CD4-positive, alpha-beta T cell treated with Interleukin-6 for 4 hours (primary cell): ENCODE data around the gene ROBO1.

Source experiments
- DNase-seq: peaks from one replicate; pipeline ENCODE4 v3.0.0-alpha.2; 2020; ENCODE audit warnings: mixed read lengths

ROBO1 gene

DNA sequence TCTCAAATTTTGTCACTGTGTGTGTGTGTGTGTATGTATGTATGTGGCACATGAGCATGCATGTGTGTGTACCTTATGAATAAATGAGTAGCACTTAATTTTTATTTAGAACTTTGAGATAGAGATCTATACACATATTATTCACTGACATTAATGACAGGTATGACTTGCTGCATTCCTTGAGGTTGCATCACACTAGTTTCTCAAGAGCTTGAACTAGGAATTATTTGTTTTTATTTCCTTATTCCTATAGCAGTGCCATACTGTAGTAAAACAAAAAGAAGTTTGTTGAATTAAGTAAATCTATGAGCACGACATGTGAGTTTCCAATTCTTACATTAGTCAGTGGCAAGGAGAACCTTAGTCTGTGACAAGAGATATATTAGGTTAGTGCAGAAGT lies 943.9 kb downstream of the ROBO1 start:
- no peak for DNase-seq

DNA sequence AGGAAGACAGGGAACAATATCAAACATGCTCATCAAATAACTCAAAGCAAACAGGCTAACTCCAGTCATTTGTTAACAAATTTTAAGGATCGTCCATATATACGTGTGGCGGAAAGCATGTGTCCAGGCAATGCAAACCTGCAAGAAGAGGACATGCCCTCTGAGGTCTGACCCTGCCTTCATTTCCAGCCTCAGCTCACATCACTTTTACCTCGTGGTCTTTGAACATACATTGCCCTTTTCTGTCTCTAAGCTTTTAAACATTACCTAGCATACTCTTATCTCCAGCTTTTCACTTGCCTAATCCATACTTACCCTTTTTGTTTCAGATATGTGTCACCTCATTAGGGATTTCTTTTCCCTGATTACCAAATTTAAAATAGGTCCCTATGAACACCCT lies 944.4 kb downstream of the ROBO1 start:
- no peak for DNase-seq

DNA sequence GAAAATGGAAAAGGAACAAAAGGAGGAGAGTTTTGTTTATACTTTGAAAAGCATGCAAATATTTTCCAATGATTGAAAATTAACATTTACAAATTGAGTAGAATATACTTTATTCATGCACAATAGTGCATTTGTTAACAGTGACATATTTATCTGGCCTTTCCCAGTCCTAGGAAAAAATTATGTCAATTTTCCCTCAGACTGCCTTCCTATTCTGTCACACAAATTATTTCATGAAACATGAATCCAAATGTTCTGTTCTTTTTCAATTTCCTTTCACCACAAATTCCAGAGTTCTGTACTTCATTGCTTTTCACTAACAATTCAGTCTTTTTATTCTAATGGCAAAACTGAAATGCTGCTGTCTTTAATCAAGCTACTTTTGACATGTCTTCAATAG lies 945.1 kb downstream of the ROBO1 start:
- no peak for DNase-seq

DNA sequence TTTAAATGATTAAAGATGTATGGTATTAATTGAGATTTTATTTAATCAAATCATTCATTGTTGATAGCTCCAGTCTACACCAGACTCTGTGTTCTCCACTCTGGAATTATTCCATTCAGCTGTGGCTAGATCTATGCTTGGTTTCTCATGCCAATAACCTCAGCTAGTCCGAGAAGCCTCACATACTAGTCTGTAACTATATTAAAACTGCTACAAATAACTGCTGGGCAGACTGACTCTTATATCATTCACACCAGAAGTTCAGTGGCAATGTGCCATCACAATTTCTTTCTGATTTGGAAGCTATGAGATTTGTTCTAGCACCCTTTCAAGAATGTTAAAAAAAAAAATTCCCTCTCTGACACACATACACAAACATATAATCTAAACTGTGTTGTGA lies 947.3 kb downstream of the ROBO1 start:
- no peak for DNase-seq

DNA sequence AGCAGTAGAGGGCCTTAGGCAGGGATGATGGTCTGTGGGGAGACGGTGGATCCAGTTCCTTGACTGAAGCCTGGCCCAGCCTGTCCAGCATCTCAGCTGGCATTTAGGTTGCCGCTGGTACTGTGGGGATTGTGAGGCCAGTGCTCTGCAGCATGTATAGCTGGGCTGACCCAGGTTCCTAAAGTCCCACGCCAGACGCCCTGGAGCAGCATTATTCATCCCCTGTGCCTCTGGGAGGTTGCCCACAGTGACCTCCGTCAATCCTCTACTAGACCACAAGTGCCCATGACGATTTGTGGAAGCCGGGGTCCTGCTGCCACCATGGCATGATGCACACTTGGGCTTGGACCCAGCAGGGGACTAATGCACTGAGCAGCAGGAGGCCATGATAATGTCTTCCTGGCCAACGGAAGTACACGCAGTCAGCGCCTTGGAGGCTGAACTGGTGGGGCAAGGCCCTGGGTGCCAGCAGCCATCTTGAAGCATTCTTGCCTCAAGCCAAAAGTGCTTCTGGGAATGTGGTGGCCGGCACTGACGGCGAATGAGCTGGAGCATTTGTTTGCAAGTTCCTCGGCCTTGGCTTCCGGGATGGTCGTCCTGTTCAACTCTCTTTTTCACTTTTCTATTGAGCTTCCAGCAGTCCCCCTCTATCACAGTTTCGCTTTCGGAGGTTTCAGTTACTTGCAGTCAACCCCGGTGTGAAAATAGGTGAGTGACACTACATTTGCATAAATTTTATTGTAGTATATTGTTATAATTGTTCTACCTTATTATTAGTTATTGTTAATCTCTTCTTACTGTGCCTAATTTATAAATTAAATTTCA lies 949.4 kb downstream of the ROBO1 start:
- DNase-seq, result no peak

DNA sequence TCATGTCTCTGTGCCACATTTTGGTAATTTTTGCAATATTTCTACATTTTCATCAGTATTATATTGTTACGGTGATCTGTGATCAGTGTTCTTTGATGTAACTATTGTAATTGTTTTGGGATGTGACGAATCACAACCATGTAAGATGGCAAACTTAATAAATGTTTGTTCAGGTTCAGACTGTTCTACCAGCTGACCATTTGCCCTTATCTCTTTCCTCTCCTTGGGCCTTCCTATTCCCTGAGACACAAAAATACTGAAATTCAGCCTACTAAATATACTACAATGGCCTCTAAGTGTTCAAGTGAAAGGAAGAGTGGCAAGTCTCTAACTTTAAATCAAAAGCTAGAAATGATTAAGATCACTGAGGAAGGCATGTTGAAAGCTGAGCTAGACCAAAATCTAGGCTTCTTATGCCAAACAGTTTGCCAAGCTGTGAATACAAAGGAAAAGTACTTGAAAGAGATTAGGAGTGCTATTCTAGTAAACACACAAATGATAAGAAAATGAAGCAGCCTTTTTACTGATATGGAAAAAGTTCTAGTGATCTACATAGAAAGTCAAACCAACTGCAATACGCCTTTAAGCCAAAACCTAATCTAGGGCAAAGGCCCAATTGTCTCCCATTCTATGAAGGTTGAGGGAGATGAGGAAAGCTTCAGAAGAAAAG lies 952.8 kb downstream of the ROBO1 start:
- no peak for DNase-seq

DNA sequence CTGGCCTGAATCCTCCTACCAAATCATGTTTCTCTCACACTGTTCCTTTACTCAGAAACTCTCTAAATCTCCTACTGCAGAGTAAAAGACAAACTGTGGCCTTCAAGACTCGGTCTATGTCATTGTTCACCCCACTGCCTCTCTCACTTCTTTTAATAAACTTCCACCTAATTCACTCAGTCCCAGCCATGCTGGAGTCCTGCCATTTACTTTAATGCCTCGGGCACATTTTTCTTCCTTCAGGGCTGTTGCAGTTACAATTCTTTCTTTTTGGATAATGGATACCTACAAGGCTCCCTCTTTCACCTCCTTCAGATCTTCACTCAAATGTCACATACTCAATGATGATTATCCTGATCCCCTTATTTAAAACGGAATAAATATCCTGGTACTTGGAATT lies 955.6 kb downstream of the ROBO1 start:
- no peak for DNase-seq

DNA sequence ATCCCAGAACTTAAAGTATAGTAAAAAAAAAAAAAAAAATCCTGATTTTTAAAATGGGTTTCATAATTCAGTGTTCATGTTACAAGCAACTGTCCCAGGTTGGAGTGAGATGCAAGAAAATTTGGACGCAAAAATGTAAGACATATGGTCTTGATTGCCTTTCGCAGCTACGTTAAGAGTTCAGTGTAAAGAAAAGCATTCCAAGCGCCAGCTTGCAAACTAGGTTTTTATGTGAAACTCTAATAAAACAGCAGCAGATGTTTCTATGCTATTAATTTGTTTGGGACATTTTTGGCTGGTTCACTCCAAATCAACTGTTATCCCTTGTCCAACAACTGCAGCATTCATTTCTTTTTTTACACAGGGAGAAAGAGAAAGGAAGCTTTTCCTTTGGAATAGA lies 957.8 kb downstream of the ROBO1 start:
- no peak for DNase-seq

DNA sequence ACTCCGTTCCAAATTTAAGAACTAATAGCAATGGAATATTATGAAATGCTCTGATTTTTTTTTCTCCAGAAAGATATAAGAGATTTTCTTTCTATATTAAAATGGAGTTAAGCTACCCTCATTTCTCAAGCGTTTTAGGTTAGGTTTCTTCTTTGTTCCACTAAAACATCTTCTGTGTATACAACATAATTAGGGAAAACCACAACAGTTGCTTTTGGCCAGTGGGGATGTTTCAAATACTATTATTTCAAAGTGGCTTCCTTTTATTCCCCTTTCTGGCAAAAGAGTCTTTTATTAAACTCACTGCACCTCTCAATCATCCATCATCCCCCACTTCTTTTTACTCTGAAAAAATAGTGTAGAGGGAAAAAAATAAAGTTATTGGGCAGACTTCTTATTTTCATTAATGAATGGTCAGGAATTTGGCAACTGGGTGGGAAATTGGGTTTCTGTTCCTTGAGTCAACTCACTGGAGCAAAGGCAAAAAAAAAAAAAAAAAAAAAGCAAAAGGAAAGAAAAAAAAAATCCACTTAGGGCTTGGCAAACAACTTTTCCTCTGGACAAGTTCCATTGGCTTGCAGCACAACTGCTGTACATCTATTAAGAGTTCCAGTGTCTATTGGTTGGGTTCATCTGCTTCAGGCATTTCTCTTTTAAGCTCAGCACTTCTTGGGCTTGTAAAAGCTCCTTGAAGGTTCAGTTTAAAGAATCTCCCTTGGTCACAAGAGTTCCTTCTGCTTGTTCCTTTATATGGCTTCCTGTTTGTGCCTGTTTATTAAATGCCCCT lies 963.4 kb downstream of the ROBO1 start:
- no peak for DNase-seq

DNA sequence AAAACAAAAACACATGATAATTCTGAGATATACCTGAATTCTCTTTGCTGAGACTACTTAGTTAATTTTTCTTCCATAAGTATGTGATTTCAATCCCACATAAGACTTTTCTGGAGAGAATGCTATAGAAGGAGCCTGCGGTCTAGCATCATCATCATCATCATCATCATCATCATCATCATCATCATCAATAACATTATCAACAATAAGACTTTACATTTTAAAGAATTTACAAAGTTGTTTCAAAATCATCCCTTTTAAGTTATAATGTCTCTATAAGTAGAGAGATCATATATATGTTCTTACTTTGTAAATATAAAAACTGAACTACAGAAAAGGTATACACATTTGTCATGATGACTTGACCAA lies 965.3 kb downstream of the ROBO1 start:
- DNase-seq, result no peak

DNA sequence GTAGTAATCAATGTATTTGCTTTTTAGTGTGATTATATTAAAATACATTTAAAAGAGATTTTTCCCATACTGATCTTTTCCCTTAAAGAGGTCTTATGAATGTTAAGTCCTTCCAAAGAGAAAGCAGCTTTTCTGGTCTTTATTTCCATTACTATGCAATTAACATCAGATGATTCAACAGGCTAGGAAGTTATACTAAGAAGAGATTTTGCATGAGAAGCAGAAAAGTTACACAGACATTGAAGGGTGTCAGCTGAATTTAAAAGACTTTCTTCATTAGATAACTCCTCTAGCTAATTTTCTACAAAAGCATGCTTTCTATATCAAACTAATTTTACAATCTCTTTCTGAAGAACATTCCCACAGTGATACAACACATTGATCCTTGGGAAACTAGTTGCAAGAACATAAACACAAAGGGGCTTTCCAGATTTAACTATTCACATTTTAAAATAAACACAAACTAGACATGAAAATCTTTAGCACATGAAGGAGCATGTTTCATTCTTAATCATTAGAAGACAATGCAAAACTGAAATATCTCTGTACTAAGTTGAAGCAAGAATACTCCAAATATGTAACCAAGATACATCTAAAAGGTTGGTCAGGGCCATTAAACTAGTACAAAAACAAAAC lies 965.8 kb downstream of the ROBO1 start:
- DNase-seq, result no peak

DNA sequence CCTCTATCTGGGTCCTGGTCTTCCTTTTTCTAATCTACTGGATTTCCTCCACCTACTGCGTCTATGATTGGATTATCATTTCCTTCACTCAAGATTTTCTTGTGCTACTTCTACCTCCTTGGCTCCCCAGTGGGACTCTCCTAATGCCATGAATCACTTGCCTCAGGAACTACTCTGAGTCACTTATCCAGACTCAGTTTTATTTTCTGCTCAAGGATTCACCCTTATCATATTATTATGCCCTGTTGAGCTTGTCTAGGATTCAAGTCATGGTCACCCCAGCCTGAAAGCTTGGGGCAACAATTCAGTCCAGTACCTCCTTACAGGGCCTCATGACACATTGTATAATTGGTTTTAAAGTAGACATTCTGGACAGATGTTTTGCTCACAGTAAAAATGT lies 968.1 kb downstream of the ROBO1 start:
- DNase-seq, result no peak

DNA sequence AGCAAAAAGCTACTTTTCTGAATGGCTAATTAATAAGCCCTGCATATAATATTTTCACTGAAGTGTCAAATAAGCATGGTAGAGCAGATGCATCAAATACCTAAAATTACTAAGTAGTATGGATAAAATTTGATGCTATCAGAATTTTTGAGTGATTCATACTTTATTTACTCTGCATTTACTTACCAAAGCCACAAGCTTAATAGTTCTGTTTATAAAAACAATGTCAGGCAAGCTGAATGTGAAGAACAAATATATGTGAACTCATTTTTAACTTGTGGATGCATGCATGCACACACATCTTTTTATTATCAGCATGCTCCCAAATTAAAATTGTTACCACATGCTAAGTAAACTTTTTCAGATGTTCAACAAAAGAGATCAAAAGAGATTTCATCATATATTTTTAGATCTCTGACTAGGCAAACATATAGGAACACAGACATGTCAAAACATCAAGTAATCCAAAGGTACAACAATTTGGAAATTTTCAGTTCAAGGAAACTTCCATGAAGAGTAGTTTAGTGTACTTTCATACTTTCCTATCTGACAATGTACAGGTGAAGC lies 969.4 kb downstream of the ROBO1 start:
- no peak for DNase-seq

DNA sequence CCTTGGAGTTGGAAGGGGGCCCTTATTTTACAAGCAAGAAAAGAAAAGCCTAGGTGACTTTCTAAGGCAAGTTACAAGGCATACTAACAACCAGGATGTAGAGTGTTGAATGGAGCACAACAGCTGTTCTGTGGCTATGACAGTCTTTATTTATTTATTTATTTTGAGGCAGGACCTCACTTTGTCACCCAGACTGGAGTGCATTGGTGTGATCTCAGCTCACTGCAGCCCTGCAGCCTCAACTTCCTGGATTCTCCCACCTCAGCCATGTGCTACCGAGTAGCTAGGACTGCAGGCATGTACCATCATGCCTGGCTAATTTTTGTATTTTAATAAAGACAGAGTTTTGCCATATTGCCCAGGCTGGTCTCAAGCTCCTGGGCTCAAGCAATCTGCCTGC lies 973.4 kb downstream of the ROBO1 start:
- DNase-seq, result no peak

DNA sequence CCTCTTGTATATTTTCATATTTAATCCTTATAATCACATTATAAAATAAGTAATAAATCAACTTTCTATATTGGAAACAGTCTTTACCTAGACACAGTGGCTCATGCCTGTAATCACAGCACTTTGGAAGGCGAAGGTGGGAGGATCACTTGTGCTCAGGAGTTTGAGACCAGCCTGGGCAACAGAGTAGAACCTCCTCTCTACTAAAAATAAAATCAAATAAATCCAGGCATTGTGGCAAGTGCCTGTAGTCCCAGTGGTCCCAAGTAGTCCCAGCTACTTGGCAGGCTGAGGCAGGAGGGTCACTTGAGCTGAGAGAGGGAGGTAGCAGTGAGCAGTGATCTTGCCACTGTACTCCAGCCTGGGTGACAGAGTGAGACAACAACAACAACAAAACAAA lies 975.1 kb downstream of the ROBO1 start:
- no peak for DNase-seq

DNA sequence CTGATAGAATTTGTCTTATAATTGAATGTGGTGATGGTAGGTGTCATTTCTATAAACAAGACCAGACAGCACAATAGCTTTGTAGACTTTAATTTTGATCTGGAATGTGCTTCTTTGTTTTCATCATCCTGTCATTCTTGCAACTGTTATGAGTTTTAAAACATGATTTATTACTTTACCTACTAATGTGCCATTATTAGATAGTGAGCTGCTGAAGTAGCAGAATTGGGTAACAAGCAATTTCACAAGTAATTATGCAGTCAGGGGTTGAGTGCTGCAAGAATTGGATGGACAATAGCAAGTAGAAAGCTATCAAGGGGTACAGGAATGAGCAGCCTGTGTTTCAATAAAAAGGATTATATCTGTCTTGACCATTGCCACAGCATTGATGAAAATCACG lies 975.6 kb downstream of the ROBO1 start:
- DNase-seq, result no peak

DNA sequence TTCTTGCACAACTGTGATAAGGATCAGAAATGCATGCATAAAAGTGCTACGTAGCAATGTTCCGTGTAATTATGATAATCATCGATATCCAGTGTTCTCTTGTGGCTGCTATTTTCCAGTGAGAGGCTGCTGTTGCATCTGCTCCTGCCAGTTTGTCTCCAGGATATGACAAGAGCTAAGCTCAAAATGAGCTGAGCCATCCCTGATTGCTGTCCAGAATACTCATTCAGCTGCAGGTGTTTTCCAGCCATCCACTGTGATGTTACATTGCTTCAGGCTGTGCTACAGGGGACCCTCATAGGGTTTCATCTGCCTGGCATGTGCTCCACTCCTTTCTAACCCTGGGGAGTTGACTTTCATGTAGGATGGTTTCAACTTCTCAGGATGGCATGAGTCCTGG lies 976.0 kb downstream of the ROBO1 start:
- no peak for DNase-seq

DNA sequence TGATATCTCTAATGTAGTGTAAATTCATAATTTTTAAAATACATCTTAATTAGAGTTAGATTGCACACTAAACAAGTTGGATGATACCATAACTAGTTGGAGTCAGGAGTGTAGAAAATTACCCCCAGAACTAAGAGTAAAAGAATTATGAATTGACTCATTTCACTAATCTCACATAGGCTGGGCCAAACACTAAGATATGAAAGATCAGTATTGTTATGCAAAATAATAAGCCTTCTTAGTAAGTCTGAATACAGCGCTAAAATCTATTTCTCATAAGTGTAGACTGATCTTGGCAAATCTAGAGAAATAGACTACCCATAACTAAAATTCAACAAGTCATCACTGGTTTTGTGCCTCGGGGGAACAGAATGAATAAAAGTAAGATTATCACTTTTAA lies 979.0 kb downstream of the ROBO1 start:
- no peak for DNase-seq

DNA sequence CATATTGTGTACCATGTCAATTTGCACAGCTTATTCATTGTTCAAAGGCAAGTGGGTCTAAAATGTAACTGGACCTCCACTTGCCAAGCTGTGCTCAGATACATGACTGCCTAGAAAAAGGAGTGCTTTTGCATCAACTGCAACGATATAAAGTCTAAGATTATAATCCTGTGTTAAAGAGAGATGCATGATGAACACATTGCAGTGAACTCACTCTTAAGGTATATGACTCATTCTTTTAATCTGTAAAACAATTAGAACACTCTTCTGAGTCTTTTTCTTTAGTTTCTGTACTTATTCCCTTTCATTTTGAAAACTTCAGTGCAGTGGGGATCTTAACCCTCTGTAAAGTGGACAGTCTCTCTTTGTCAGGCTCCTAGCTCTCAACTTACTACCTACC lies 982.8 kb downstream of the ROBO1 start:
- DNase-seq, result no peak

DNA sequence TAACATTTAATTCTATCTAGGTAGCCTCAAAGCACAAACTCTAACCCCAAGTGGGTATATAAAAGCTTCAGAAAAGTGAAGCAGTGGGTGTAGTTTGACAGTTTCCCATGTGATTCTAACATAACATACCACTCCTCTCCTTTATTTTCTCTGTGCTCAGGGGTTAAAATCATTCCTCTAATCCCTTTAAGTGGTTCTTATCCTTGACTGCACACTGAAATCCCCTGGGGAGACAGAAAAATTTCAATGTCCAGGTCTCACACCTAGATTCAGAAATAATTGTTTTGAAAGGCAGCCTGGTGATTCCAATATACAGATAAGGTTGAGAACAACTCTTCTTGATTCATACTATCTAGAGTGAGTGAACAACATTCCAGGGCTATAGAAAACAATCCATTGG lies 986.4 kb downstream of the ROBO1 start:
- DNase-seq, result no peak

DNA sequence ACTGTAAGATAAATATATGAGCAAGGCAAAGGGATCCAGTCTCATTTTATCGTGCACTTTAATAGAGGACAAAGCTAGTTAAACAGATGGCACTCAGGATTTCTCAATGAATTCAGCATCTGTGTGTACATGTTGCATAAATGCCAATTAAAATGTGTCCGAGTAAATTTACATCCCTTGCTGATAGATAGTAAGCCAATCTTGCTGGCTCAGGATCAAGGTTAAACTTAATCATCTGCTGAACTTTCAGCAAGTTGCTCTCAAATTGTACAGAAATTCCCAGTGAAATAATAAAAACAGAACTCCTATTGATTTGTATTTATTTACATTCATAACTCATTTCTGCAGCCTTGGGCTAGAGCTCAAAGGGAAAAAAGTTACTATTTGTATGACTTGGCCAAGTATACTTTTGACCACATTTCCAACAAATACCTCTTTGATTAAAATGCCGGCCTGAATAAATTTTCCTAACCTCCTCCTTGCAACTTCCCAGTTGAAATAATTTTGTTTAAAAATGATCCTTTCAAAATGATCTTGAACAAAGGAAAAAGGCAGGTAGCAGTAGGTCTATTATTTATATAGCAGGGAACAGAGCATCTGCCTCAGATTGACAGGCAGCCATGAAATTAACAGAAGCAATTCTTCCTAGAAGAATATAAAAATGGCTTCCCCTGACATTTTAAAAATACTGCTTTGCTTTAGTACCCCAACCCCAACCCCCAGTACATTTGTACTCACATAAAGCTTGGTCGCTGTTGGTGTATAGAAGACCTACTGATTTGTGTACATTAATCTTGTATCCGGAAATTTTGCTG lies 1001.9 kb downstream of the ROBO1 start:
- DNase-seq, result no peak

DNA sequence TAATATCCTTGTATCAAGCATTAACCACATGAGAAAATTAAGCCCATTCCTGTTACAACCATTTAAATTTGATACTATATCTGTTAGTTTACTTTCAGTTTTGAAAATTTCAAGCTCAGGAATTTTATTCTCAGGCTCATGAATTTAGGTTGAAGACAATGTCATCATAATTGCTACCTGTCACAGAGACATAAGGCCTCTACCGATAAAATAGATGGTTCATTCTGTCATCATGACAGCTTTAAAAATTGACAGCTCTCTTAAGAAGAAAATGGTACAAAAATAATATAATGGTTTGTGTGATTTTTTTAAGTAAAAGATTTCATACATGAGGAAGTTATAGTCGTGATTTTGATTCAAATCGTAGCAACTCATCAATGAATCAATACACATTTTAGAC lies 1003.2 kb downstream of the ROBO1 start:
- no peak for DNase-seq
